GM19372 (cell line): Measurements from ENCODE around the gene C15orf40.
"Not testable (repeated sequence)": the region's sequence is repeated elsewhere in the genome, so short reads cannot be mapped to it uniquely, and the experiment has no call there.

Source experiments
- ATAC-seq: cut with Tn5 transposase; IDR thresholded peaks from one replicate; pipeline ENCODE4 v1.9.1; 2021; ENCODE audit warnings: mild to moderate bottlenecking, low read depth, moderate library complexity; ENCODE audit not compliant: unreplicated experiment

C15orf40 gene

DNA sequence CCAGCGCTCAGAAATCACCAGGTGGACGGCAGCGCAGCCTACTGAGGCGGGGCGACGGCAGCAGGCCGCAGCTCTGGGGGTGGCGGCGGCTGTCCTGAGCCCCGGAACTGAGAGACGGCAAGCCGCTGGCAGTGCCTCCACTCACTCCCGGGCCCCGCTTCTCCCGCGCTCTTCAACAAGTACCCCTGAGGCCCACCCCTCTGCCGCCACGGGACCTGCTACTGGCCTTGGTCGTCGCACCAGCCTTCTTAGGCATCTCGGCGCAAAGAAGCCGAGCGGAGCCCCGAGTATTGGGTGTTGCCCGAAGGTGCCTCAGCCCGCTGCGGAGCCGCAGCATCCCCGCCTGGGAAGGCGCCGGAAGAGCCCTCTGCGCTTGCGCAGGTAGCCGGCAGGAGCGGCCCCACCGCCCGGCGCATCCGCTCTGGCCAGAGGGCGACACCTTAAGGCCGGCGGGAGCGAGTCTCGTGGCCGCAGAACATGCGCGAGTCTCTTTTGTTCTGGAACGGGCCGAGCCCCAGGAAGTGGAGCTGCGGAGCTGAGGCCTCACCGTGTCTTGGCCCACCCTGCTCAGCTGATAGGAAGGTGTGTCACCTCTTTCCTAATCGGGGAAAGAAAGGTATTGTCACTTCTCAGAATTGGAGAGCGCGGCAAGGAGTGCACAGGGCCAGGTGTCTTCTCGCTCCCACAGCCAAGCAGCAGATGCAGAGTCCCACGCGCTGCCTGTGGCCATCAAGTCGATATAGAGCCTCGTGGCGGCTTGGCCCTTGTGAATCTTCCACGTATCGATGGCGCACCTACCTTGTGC lies at the start of gene C15orf40:
C15orf40 (minus strand) TSS at position 369 of the 805 bp plus-strand sequence; CDS start at position 337, 32 bp downstream.
- ATAC-seq = peak; percentile 91

GRCh38 chr15:83057696-83058376 lies 46.4 kb upstream of the C15orf40 start:
- ATAC-seq = no peak

DNA sequence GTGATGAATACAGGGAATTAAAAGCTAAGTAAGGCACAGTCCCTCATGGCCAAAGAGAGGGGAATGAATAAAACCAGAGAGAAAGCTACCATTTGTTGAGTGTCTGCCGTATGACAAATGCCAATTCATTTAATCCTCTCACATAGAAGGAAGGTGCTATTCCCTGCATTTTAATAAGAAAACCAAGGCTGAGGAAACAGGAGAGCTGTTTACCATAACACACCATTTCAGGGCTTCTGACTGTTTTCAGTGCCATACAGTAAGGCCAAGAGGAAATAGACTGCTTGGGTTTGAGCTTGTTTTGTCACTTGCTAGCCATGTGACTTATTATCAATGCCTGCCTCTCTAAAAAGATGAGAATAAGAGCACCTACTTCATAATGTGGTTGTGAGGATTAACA lies 45.6 kb upstream of the C15orf40 start:
- ATAC-seq = no peak

DNA sequence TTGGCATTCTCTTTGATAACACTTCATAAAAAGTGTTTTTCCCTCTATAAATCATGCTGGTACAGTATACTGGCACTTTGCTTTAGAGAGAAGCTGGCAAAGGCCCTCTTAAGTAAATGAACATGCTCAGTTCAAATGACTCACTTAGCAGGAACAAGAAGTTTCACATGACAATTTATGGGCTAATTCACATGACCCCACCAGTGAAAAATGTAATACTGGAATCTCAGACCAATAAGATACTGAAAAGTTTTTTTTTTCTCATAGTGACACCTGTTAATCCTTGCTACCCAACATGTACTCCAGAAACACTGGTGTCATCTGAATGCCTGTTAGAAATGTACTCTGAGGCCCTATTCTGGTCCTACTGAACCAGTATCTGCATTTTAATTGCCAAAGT lies 41.7 kb upstream of the C15orf40 start:
- ATAC-seq = no peak

DNA sequence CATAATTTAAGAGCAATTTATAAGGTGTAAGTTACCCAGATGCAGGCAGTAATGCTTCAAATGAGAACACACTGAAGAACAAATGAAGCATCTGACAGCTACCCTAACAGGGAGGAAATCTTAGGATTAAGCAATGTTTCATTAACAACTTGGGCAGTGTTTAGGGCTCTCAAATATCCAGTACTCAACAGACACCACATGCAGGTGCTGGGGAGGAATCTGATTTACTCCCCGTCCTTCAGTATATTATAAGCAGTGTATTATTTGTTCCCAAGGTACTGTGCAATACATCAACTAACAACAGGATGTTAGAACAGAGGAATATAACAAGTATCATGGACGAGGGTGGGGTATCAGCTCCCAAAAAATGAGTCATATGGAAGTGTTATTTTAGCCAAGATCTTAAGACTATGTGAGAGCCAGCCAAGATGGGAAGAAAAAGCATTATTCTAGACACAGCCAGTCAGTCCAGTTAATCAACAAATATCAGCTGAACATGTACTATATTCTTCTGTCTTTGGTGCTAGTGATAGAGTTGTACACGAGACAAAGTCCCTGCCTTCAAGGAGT lies 35.2 kb upstream of the C15orf40 start:
- ATAC-seq = no peak

GRCh38 chr15:83044156-83044555 lies 32.7 kb upstream of the C15orf40 start:
- ATAC-seq = no peak

DNA sequence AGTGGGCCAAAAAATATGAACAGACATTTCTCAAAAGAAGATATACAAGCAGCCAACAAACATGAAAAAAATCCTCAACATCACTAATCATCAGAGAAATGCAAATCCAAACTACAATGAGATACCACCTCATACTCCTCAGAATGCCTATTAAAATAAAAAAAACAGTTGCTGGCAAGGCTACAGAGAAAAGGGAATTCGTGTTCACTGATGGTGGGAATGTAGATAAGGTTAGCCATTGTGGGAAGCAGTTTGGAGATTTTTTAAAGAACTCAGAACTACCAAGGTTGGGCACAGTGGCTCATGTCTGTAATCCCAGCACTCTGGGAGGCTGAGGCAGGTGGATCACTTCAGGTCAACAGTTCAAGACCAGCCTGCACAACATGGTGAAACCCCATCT lies 27.8 kb upstream of the C15orf40 start:
- ATAC-seq = no peak

- ATAC-seq = no peak
Measured at GRCh38 chr15:83036253-83036652, 24.8 kb upstream of the C15orf40 start.

- not testable (repeated sequence) for ATAC-seq
Measured at GRCh38 chr15:83031234-83031633, 19.8 kb upstream of the C15orf40 start.

DNA sequence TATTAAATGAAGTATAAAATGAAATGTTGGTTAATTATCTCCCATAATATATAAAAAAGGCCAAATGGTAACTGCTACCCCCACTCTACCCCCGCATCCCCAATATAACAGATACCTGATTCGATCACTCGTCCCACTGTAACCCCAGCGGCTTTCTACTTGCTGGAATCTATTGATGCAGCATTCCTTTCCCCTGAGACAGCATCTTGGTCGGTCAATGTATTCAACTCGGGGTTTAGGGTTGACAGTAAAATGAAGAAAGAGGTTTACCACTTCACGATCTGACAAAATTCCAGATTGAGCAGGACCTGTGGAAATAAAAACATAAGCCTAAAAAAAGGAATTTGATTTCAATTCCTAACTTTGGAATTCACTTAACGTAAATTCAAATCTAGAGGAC lies 18.6 kb upstream of the C15orf40 start:
- ATAC-seq = no peak

DNA sequence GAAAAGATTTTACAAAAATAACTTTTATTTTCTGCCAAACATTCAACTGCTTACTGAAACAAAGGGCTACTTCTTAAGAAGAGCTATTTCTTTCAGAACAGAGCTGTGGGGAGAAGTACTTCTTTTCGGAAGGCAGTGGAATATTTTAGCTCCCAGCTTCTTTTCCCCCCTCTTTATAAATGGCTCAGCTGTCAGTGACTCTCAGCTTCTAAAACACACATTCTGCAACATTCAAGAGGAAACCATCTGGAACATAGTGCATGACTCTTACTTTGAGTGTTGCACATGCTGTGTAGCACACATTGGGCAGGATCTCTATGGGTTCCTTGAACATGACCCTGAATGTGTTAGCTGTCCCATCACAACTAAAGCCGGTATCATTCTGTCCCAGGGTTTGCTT lies 7.0 kb upstream of the C15orf40 start:
- ATAC-seq = no peak

DNA sequence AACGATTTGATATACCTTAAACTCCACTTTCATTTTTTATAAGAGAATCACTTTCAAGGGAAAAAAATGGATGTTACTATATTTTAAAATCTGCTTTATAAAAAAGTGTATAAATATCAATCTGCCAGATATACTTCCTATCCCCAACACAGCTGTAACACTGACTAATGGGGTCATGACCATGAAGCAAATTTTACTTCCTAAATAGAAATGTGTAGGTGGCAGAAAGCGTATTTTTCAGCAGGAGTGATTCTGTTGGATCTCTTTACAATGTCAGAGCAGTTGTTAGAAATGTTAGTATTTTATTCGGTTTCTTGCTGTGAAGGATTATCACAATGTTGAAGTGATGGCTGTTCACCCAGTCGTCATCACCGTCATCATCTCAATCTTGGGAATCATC lies 5.5 kb upstream of the C15orf40 start:
- ATAC-seq = no peak

DNA sequence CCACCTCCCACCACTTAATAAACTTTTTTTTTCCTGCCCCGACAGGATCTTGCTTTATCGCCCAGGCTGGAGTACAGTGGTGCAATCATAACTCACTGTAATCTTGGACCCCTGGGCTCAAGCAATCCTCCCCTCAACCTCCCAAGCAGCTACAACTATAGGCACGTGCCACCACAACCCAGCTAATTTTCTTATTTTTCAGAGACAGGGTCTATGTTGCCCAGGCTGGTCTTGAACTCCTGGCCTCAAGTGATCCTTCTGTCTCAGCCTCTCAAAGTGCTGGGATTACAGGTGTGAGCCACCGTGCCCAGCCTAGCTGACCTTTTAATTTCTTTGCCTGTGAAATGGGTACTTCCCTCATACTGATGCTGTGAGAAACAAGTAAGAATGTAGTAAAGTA lies 3.9 kb upstream of the C15orf40 start:
- ATAC-seq = no peak

DNA sequence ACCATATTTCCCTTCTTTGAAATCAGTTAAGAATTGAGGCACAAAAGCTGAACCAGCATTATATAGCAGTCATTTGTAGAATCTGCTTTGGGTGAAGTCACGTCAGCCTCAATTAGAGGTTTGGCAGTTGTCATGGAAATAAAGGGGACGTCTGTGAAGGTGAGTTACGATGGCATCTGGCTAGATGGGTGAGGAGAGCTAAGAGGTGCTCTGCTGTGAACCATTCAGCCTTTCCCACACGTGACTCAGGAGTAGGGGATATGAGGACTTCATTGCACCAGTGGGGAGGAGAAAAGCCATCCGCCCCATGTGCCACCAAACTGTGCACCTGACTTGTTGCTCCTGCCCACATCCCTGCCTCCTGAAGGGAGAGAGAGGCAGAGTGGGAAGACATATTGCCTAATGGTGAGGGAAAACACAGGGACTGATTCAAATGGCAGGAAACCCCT lies 2.8 kb upstream of the C15orf40 start:
- ATAC-seq = no peak

DNA sequence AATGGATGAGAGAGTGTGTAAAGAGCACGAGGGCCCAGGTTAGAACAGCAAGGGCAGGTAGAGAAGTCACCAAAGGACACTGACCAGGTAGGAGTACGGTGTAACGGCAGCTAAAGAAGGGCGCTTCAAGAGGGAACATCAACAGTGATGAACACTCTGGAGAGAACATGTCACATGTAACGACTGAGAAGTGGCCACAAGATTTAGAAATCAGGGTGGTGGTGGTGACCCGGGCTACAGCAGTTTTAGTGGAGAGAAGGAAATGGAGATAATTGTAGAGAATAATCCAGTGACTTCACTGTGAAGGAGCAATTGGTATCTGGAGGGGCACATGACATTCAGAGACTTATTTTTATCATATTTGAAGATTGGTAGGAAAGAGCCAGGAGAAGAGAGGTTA lies 1.2 kb upstream of the C15orf40 start:
- no peak for ATAC-seq

DNA sequence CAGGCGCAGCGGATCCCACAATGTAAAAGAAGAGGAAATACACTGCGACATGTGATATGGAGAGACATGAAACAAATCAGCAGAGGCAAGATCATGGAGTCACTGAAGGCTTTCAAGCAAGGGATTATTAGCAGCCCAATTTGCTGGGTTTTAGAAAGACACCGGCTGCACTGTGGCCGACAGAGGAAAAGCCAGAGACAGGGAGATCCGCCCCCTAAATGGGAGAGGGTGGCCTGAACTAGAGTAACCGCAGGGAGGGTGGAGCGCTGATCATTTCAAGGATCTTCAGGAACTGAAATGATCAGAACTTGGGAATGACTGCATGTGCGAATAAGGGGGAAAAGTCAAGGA lies 612 bp upstream of the C15orf40 start:
- ATAC-seq = no peak

GRCh38 chr15:83010709-83011270 lies 649 bp downstream of the C15orf40 start:
- ATAC-seq = peak; percentile 48

- not testable (repeated sequence) for ATAC-seq
Measured at GRCh38 chr15:83000672-83001031, 10.8 kb downstream of the C15orf40 start.

DNA sequence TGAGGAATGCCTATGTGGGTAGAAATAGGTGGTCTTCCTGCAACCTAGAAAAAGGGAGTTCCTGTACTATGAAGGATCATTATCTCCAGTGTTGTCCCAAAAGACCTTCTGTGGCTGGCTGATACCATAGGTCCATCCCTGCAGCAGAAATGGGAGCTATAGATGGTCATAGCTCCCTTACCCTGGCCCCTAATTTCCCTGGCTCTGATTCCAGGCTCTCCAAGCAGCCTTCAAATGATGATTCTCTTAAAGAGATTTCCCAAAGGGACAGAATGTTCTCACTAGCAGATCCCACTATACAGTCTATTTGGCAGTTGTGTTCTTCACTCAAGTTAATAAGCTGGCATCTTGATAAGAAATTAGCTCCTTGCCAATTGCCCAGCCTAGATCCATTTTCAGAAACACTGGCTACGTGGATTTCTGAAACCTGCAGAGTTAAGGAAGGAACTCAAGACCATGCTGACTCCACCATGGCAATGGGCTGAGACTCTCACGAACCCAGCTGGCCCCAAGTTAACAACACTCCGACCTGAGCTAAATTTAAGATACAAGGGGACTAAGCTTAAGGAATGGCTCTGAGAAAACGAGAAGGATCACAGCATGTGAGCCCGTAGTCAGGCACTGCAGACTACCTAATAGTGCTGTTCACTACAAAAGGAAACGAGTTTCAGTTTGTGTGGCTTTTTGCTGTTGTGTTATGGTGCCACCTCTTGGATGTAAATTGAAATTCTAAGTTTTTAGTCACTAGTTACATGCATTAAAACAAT lies 11.4 kb downstream of the C15orf40 start:
- peak; percentile 75 for ATAC-seq

GRCh38 chr15:82999426-82999825 lies 12.0 kb downstream of the C15orf40 start:
- ATAC-seq = no peak

GRCh38 chr15:82995938-82996337 lies 15.5 kb downstream of the C15orf40 start:
- no peak for ATAC-seq
